OCI-LY3 (cell line): ENCODE data around the gene OR8B3.

Experiments
- EZH2phosphoT487 ChIP-seq: fragments of 200-600 bp; shearing (Covaris generic); IDR thresholded peaks from 2 replicates; pipeline ENCODE4 v1.6.1; 2018; ENCODE audit warnings: antibody characterized with exemption, mixed run types, low read depth
- TF ChIP-seq, protein P1 (sequence below): fragments of 200-600, 300-600 bp; sonication (generic); IDR thresholded peaks from 2 replicates; pipeline ENCODE4 v1.5.1; 2014; ENCODE audit warnings: antibody characterized with exemption, low read length, low read depth

DNA sequence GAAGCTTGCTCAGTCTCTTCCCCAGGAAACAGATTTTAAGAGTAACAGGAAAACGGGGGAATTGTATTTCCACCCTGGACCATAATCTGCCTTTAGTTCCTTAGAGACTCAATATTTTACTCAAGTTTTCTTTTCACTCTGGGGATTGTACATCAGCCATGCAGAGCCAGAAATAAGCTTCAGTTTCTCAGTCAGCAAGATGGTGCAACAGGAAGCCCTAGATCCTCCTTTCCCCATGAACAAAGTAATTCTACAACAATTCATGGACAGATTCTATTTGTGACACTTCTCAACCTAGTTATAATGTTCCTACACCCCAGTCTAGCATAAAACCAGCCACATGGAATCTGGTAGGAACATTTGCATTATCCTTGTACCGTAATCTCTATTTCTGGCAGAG, 39.3 kb downstream of the OR8B3 start:
- TF ChIP-seq, protein P1, sequence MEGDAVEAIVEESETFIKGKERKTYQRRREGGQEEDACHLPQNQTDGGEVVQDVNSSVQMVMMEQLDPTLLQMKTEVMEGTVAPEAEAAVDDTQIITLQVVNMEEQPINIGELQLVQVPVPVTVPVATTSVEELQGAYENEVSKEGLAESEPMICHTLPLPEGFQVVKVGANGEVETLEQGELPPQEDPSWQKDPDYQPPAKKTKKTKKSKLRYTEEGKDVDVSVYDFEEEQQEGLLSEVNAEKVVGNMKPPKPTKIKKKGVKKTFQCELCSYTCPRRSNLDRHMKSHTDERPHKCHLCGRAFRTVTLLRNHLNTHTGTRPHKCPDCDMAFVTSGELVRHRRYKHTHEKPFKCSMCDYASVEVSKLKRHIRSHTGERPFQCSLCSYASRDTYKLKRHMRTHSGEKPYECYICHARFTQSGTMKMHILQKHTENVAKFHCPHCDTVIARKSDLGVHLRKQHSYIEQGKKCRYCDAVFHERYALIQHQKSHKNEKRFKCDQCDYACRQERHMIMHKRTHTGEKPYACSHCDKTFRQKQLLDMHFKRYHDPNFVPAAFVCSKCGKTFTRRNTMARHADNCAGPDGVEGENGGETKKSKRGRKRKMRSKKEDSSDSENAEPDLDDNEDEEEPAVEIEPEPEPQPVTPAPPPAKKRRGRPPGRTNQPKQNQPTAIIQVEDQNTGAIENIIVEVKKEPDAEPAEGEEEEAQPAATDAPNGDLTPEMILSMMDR, result no peak
- no peak for TF ChIP-seq EZH2phosphoT487
